A673 (cell line): ENCODE measurements around the gene PLXNA1.

ENCODE experiments used
- EZH2 ChIP-seq: fragments of 200-600 bp; sonication (generic); IDR thresholded peaks from 2 replicates; pipeline ENCODE4 v1.6.1; 2017; ENCODE audit warnings: borderline replicate concordance, low read depth, mild to moderate bottlenecking, mixed read lengths, antibody characterized with exemption, low read length; ENCODE audit not compliant: poor library complexity, severe bottlenecking
- TF ChIP-seq, protein P1 (sequence below): fragments of 300-800, 200-600 bp; sonication (generic); conservative IDR thresholded peaks from 2 replicates; pipeline ENCODE4 v1.5.1; 2017; ENCODE audit warnings: low read depth, mild to moderate bottlenecking, antibody characterized with exemption, low read length, moderate library complexity, mixed read lengths

DNA sequence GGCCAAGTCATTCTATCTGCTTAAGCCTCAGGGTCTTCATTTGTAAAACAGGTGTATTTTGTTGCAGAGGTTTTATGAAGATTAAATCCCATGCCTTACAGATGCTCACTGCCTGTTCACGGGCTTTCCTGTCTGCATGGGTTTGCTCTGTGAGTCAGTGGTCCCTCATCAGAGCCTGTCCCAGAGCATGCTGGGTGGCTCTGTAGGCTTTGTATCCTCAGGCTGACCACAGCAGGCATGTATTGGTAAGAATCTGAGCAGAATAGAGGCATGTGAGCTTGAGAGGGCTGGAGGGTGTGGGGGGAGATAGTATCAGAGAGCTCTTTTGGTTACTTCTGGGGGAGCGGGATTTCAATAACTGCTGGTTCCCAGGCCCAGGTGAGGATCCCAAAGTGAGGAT, 45.4 kb upstream of the PLXNA1 start:
- TF ChIP-seq, protein P1, sequence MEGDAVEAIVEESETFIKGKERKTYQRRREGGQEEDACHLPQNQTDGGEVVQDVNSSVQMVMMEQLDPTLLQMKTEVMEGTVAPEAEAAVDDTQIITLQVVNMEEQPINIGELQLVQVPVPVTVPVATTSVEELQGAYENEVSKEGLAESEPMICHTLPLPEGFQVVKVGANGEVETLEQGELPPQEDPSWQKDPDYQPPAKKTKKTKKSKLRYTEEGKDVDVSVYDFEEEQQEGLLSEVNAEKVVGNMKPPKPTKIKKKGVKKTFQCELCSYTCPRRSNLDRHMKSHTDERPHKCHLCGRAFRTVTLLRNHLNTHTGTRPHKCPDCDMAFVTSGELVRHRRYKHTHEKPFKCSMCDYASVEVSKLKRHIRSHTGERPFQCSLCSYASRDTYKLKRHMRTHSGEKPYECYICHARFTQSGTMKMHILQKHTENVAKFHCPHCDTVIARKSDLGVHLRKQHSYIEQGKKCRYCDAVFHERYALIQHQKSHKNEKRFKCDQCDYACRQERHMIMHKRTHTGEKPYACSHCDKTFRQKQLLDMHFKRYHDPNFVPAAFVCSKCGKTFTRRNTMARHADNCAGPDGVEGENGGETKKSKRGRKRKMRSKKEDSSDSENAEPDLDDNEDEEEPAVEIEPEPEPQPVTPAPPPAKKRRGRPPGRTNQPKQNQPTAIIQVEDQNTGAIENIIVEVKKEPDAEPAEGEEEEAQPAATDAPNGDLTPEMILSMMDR = no peak
- no peak for TF ChIP-seq EZH2
